ENCODE measurements around the gene ARHGAP18.
A peak's percentile ranks its signal among the peaks of the same experiment; 100 is the strongest.

Gene ARHGAP18

GRCh38 chr6:129672881-129673631 is 36.9 kb downstream of the ARHGAP18 start:
- Histone ChIP-seq H3K9me3 (ENCODE audit: insufficient read depth, low read depth, low read length) (no peaks in the 10 kb centered on the region), H2AFZ (ENCODE audit: low read length) (no peak overlapping the region; the same call in 1 of the 2 replicates), H3K4me1 (ENCODE audit: insufficient read depth, low read length, poor library complexity, severe bottlenecking) (peaks cover 36% of the 10 kb centered on the region), H3K4me2 (ENCODE audit: low read depth, low read length, poor library complexity, severe bottlenecking) (peak overlapping the region; percentile 74), H3K27me3 (ENCODE audit: insufficient read depth, low read length, poor library complexity, severe bottlenecking) (no peaks in the 10 kb centered on the region), H3K9me2 (replicated peaks; ENCODE audit: low read depth, low read length) (no peaks in the 10 kb centered on the region), H4K20me1 (ENCODE audit: insufficient read depth, low read length, poor library complexity, severe bottlenecking) (no peaks in the 10 kb centered on the region), H3K9ac (ENCODE audit: low read depth, low read length, poor library complexity, severe bottlenecking) (peak overlapping the region; percentile 60), H3K36me3 (ENCODE audit: insufficient read depth, low read length) (no peaks in the 10 kb centered on the region), H3K4me3 (ENCODE audit: low read length, poor library complexity, severe bottlenecking) (peak overlapping the region; percentile 45), H3F3A (ENCODE audit: low read depth) (no peaks in the 10 kb centered on the region), H3K79me2 (ENCODE audit: insufficient read depth, low read length) (peaks cover 25% of the 10 kb centered on the region)
- TF ChIP-seq CTCF (conservative IDR thresholded peaks at IDR 0.05; ENCODE audit: low read length) (no peak), EZH2phosphoT487 (IDR thresholded peaks at IDR 0.05; ENCODE audit: borderline replicate concordance) (no peak)

- Histone ChIP-seq H3K9ac (ENCODE audit: low read depth, low read length, poor library complexity, severe bottlenecking) (peak overlapping the region; percentile 60), H4K20me1 (ENCODE audit: insufficient read depth, low read length, poor library complexity, severe bottlenecking) (no peaks in the 10 kb centered on the region), H3K79me2 (ENCODE audit: insufficient read depth, low read length) (peaks cover 22% of the 10 kb centered on the region), H3K36me3 (ENCODE audit: insufficient read depth, low read length) (no peaks in the 10 kb centered on the region), H3K4me3 (ENCODE audit: low read length, poor library complexity, severe bottlenecking) (peak overlapping the region; percentile 45), H3K4me1 (ENCODE audit: insufficient read depth, low read length, poor library complexity, severe bottlenecking) (peaks cover 29% of the 10 kb centered on the region), H3F3A (ENCODE audit: low read depth) (no peaks in the 10 kb centered on the region), H3K9me3 (ENCODE audit: insufficient read depth, low read depth, low read length) (no peaks in the 10 kb centered on the region), H2AFZ (ENCODE audit: low read length) (no peak overlapping the region; the same call in 1 of the 2 replicates), H3K9me2 (replicated peaks; ENCODE audit: low read depth, low read length) (no peaks in the 10 kb centered on the region), H3K27me3 (ENCODE audit: insufficient read depth, low read length, poor library complexity, severe bottlenecking) (no peaks in the 10 kb centered on the region), H3K4me2 (ENCODE audit: low read depth, low read length, poor library complexity, severe bottlenecking) (peak overlapping the region; percentile 74)
- no peak for TF ChIP-seq EZH2phosphoT487 (IDR thresholded peaks at IDR 0.05; ENCODE audit: borderline replicate concordance)
- TF ChIP-seq CTCF (conservative IDR thresholded peaks at IDR 0.05; ENCODE audit: low read length): no peak
Measured at GRCh38 chr6:129672341-129672682, 37.7 kb downstream of the ARHGAP18 start.

- H3K9ac ChIP-seq (ENCODE audit: low read depth, low read length, poor library complexity, severe bottlenecking): peak overlapping the region; percentile 60
- H3K79me2 ChIP-seq (ENCODE audit: insufficient read depth, low read length): peaks cover 22% of the 10 kb centered on the region
Measured at GRCh38 chr6:129671442-129672340, 38.3 kb downstream of the ARHGAP18 start.

More at GRCh38 chr6:129671442-129672340, 38.3 kb downstream of the ARHGAP18 start:
- Histone ChIP-seq H3K9me3 (ENCODE audit: insufficient read depth, low read depth, low read length) (no peaks in the 10 kb centered on the region), H3K9me2 (replicated peaks; ENCODE audit: low read depth, low read length) (no peaks in the 10 kb centered on the region), H3K27me3 (ENCODE audit: insufficient read depth, low read length, poor library complexity, severe bottlenecking) (no peaks in the 10 kb centered on the region), H3K4me2 (ENCODE audit: low read depth, low read length, poor library complexity, severe bottlenecking) (peak overlapping the region; percentile 74), H2AFZ (ENCODE audit: low read length) (no peak overlapping the region), H3F3A (ENCODE audit: low read depth) (no peaks in the 10 kb centered on the region), H3K36me3 (ENCODE audit: insufficient read depth, low read length) (no peaks in the 10 kb centered on the region), H3K4me1 (ENCODE audit: insufficient read depth, low read length, poor library complexity, severe bottlenecking) (peaks cover 29% of the 10 kb centered on the region), H3K4me3 (ENCODE audit: low read length, poor library complexity, severe bottlenecking) (peak overlapping the region; percentile 45), H4K20me1 (ENCODE audit: insufficient read depth, low read length, poor library complexity, severe bottlenecking) (no peaks in the 10 kb centered on the region)
- TF ChIP-seq EZH2phosphoT487 (IDR thresholded peaks at IDR 0.05; ENCODE audit: borderline replicate concordance) (no peak), CTCF (conservative IDR thresholded peaks at IDR 0.05; ENCODE audit: low read length) (peak; percentile 59)
